GM18858 (cell line): Measurements from ENCODE around the gene MFSD2B.

Experiments
- ATAC-seq: cut with Tn5 transposase; IDR thresholded peaks from one replicate; pipeline ENCODE4 v1.9.1; 2021; ENCODE audit not compliant: unreplicated experiment

The MFSD2B gene

DNA sequence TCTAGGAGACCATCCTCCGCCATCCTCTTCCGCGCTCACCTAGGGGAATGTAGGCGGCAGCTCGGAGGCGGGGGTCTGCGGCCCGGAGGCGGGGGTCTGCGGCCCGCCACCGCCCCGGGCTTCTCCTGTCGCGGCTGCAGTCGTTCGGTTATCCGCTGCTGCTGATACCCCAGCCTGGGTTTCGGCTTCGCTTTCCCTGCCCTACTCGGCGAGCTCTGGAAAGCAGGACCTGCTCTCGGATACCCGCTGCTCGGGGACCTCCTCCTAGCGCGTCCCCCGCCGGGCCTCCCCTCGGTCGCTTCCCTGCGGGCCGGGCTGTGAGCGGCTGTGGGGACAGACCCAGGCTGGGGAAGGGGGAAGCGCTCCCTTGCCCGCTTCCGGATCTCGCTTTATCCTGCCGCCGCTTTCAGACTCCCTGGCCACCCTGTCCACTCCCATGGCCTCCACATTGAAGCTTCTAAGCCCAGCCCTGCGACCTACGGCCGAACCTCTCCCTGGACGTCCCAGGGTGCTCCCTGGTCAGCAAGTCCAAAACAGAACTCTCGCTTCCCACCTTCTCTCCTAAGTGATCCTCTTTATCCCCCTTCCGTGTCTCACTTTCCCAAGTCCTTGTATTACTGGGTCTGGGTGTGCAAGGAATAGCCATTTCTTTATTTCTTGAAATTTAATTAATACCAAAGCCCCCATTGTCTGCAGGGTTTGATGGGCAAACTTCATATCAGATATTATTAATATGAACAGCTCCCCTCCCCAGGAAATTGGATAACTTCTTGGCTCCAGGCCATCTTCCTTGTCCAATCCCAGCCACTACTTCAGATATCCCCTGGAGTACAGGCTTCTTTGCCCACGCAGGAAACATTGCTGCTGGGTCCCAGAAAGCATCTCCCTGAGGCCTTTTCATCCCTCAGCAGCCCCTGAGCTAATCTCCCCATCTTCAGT lies 40.4 kb downstream of the MFSD2B start:
- ATAC-seq: no peak

DNA sequence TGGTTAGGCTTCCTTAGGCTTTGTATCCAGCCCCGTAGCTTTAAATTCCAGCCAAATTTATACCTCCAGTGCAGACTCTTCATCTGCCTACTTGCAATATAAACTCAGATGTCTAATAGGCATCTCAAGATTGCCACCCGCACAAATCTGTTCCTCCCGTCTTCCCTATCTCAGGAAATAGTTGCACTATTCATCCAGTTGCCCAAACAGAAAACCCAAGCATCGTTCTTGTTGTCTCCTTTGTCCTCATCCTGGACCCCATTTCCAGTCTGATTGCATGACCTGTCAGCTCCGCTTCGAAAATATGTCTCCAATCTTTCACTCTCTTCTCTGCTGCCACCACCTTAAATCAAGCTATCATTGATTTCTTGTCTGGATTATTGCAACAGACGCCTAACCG lies 41.9 kb downstream of the MFSD2B start:
- no peak for ATAC-seq

DNA sequence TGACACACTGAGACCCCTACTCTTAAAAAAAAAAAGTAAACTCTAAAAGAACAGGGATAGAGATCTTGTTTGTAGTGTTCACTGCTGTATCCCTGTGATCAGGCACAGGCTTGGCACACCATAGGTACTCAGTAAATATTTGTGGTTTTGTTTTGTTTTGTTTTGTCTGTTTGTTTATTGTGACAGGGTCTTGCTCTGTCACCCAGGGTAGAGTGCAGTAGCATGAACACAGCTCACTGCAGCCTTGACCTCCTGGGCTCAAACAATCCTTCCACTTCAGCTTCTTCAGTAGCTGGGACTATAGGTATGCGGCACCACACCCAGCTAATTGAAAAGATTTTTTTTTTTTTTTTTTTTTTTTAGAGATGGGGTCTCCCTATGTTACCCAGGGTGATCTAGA lies 43.1 kb downstream of the MFSD2B start:
- no peak for ATAC-seq

DNA sequence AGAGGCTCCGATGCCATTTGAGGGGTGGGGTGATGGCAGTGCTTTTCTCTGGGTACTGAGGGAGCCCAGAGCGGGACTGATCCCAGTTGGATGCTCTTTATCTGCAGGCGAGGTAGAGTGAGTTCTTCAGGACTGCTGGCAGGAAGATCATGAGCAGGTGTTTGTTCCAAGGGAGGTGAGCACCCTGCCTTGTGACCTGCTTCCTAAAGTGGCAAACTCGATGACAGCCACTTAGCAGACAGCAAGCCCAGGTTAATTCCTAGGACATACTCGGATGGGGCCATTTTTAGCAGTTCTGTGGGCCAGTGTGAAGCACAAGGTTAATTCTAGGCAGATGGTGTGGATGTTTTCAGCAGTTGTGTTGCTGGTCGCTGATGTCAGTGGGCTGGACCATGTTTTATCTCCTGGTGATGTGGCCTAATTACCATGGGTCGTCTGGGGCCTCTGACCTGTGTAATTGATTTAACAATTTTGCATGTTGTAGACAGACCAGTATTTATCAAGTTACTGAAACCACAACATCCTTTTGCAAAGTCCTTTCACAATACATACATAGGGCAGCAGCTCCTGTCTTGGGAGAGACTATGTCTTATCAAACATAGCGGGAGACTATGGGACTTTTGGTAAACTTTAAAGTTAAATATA lies 44.6 kb downstream of the MFSD2B start:
- no peak for ATAC-seq

DNA sequence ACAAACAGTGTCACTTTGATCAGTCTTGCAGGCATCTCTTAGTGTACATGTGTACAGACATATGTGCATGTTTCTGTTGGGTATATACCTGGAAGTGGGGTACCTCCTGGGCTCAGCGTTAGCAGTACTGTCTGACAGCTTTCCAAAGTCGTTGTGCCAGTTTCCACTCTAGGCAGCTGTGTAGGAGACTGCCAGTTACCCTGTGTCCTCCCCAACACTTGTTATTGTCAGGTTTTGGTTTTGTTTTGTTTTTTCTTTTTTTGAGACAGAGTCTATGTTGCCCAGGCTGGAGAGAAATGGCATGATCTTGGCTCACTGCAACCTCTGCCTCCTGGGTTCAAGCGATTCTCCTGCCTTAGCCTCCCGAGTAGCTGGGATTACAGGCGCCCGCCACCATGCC lies 45.9 kb downstream of the MFSD2B start:
- ATAC-seq: no peak

DNA sequence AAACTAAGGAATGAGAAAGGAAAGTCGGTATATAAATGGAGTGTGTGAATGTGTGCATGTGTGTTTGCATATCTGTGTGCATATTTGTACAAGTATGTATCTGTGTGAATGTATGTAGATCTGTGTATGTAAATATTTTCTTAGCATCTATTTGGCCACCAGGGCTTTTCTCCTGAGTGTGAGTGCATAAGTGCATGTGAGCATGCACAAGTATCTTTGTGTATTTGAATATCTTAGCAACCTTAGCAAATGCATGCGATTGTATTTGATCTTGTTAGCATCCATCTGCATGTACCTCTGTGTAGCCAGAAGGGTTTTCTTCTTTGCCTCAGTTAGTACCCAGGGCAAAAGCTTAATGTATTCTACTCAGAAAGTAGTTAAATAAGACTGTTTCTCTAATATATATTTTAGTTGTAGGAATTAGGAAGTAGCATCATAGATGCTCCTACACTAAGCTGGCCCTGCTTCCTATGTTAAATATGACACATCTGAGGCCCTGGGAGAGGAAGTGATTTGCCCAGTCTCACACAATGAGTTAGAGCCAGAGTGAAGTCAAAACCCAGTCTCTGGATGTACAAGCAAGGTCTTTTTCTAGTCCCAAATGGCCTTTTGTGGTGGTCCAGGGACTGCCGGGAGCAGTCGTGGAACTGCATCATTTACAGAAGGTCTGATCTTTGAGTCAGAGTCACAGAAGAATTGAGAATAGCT lies 48.8 kb downstream of the MFSD2B start:
- no peak for ATAC-seq

DNA sequence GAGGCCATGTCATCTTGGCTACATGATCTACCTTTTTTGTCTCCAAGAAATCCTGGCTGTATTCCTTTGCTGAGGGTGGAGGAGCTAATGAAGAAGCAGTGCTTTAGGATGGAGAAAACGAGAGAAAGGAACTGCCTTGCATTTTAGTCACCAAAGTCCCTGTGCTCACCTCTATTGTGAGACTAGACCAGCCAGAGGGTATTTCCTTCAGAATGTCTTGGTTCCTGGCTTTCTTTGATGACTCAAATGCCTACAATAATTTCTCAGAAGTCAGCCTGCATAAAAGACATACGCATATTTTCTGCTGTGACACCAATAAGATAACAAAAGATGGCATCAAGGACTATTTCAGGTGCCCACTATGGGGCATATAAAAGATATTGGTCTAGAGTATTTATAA lies 55.5 kb downstream of the MFSD2B start:
- no peak for ATAC-seq

DNA sequence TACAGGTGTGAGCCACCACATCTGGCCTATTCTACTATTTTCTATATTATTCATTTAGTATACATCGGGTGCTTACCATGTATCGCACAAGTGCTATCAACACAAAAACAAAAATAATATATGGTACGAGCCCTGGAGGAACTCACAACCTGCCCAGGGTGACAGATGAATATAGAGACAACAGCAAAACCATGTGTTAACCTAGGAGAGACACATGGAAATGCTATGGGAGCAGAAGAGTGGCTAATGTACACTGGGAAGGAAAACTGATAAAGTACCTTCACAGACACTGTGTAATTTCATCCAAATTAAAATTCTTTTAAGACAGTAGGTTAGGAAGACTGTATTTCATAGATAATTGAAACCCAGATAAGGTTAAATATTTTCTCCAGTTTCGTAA lies 62.4 kb downstream of the MFSD2B start:
- no peak for ATAC-seq

DNA sequence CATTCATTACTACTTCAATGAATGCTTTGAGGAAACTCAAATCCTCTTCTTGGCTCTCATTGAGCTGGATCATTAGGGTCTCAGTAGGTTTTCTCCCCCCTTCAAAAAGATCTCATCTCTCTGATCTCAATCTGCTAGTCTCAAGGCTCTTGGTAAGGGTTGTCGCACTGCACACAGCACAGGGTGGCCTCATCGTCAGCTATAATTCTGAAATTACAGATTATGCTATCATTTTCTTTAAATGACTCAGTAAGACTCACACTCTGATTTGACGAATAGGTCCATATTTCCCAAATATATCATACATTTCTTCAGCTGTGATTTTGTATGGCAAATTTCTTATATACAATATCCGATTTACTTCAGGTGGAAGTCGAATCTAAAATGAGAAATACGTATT lies 63.9 kb downstream of the MFSD2B start:
- no peak for ATAC-seq

DNA sequence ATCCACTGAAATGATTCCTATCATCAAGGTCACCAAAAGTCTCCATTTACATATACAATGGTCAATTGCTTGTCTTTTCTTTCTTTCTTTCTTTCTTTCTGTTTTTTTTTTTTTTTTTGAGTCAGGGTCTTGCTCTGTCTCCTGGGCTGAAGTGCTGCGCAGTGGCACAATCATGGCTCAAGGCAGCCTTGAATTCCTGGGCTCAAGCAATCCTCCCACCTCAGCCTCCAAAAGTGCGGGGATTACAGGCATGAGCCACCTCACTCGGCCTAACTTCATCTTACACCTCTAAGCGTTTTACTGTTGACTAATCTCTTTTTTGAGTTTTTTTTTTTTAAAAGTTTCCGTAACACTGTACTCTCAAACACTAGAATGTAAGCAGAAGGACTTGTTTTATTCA lies 65.4 kb downstream of the MFSD2B start:
- ATAC-seq: no peak
